OCI-LY7 (cell line): ENCODE data around the gene SOX2. TPM values are rescaled to one million over a fixed set of nuclear protein-coding genes. Genes with fewer than 3 reads are reported as not detected.

Source experiments
- BruUV-seq: library from RNA; stranded (reverse); fragments of 400-500 nt; replicated peaks from 2 replicates; lab custom pipeline; 2021; lab: Mats Ljungman, UMichigan
- CTCF ChIA-PET: fragments of 300-600 bp; sonication (Branson Sonifier 250); formaldehyde crosslinking; loops from one replicate; lab custom pipeline; 2022; ENCODE audit warnings: antibody characterized with exemption; ENCODE audit not compliant: unreplicated experiment; lab: Charles Lee
- POLR2A ChIA-PET: fragments of 300-600 bp; sonication (Branson Sonifier 250); formaldehyde crosslinking; loops from one replicate; lab custom pipeline; 2022; ENCODE audit warnings: antibody characterized with exemption; lab: Charles Lee
- DNase-seq: peaks from one replicate; pipeline ENCODE4 v3.0.0-alpha.2; 2015; ENCODE audit warnings: low spot score
- H2AFZ ChIP-seq: fragments of 200-600 bp; sonication (generic), shearing (Covaris generic); 2 replicates; pipeline ENCODE4 v1.6.1; 2014; ENCODE audit warnings: mild to moderate bottlenecking, antibody characterized with exemption, low read length, moderate library complexity
- H3K27ac ChIP-seq: fragments of 200-600 bp; sonication (generic); 2 replicates; pipeline ENCODE4 v1.5.1; 2014; ENCODE audit warnings: mixed run types, low read depth, mild to moderate bottlenecking, moderate library complexity, low read length, inconsistent platforms; ENCODE audit not compliant: poor library complexity, severe bottlenecking
- H3K36me3 ChIP-seq: fragments of 200-600 bp; sonication (generic); 2 replicates; pipeline ENCODE4 v1.6.1; 2014; ENCODE audit warnings: mild to moderate bottlenecking, antibody characterized with exemption, low read length, moderate library complexity, mixed read lengths; ENCODE audit not compliant: insufficient read depth
- H3K4me1 ChIP-seq: fragments of 200-600 bp; sonication (generic); 2 replicates; pipeline ENCODE4 v1.5.1; 2014; ENCODE audit warnings: mild to moderate bottlenecking, low read length; ENCODE audit not compliant: insufficient read depth, poor library complexity, severe bottlenecking
- H3K4me2 ChIP-seq: fragments of 200-600 bp; sonication (generic); 2 replicates; pipeline ENCODE4 v1.6.1; 2014; ENCODE audit warnings: mild to moderate bottlenecking, low read length
- H3K4me3 ChIP-seq: fragments of 200-600 bp; sonication (generic); 2 replicates; pipeline ENCODE4 v1.5.1; 2014; ENCODE audit warnings: mild to moderate bottlenecking, low read depth, low read length; ENCODE audit not compliant: poor library complexity, severe bottlenecking
- H3K79me2 ChIP-seq: fragments of 200-600 bp; sonication (generic); 2 replicates; pipeline ENCODE4 v1.6.1; 2016; ENCODE audit warnings: low read depth, mild to moderate bottlenecking, low read length, moderate library complexity, mixed read lengths; ENCODE audit not compliant: insufficient read depth
- H3K9me2 ChIP-seq: fragments of 200-600 bp; sonication (generic); 2 replicates; pipeline ENCODE4 v1.6.1; 2016; ENCODE audit warnings: mild to moderate bottlenecking, low read length, mixed read lengths; ENCODE audit not compliant: insufficient read depth
- H3K9me3 ChIP-seq: fragments of 200-600 bp; sonication (generic); 2 replicates; pipeline ENCODE4 v1.6.1; 2014; ENCODE audit warnings: mild to moderate bottlenecking, mixed run types, low read length, mixed read lengths
- H4K20me1 ChIP-seq: fragments of 200-600 bp; sonication (generic); 2 replicates; pipeline ENCODE4 v1.6.1; 2014; ENCODE audit warnings: mild to moderate bottlenecking, antibody characterized with exemption, low read length, moderate library complexity, mixed read lengths; ENCODE audit not compliant: insufficient read depth
- CTCF ChIP-seq: fragments of 200-600 bp; sonication (generic); conservative IDR thresholded peaks from 2 replicates; pipeline ENCODE4 v1.5.1; 2014; ENCODE audit warnings: mild to moderate bottlenecking, antibody characterized with exemption, low read length, moderate library complexity, mixed read lengths
- EZH2phosphoT487 ChIP-seq: fragments of 200-600 bp; sonication (generic); IDR thresholded peaks from 2 replicates; pipeline ENCODE4 v1.6.1; 2018; ENCODE audit warnings: low read depth, borderline replicate concordance, mild to moderate bottlenecking, mixed run types, antibody characterized with exemption, low read length, moderate library complexity, mixed read lengths
- intact Hi-C: fragments of 100-400 bp; cut with micrococcal nuclease; formaldehyde crosslinking; loops from one replicate; pipeline ENCODE4 v1.10.0; 2022; ENCODE audit not compliant: unreplicated experiment
- total RNA-seq, 2 experiments: library from RNA; depleted of rRNA in 1 of 2; stranded (reverse); fragments of >200 nt in 1 of 2; shearing (Covaris generic) in 1 of 2; gene quantifications; 2 replicates each; pipeline ENCODE4 v1.2.3, GENCODE V29; 2014 to 2022

Gene SOX2
- total RNA-seq, 2 experiments from 2014 or later = 11.3 to 33.5 TPM

DNA sequence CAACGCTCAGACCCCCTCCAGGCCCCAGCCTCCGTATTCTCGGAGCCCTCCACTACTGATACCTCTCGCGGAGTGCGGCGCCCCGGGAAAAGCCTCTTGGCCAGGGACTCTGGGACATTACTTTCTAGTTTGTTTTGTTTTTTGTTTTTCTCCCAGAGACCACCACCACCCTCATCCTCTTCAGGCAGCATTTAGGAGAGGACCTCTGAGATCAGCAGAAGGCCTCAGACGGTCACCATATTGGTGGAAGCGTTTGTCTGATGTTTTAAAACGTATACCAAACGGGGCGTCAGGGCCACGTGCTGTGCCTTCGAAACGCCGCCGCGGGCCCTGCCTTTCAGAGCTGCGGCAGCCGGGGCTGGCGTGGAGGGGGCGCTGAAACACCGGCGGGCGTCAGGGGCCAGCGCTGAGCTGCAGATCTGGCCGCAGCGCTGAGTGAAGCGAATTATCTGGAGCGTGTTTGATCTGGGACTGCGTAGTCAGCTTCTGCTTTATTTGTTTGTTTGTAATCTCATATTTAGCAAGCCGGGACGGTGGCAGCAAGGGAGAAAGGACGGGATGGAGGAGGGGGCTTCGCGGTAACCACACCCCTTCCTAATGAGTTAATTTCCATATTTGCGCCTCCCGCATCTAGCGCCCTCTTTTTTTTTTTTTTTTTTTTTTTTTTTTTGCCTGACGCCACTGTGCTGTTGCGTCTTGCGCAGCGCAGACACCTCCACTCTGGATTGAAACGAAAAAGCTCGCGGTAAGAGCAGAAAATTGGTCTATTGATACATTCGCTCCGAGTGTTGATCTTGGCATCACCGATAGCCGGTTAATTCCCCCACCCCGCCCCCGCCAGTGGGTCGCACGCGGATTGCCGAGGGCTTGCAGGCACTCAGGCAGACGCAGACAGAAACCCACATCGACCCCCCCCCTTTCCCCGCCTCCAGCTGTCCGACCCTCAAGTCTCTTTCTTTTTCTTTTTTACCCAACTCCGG, 14.9 kb downstream of the SOX2 start:
- H3K9me2 ChIP-seq = no peaks in the 10 kb centered on the region
- peak overlapping the region; percentile 65 for H3K4me3 ChIP-seq
- no peak overlapping the region for H3K27ac ChIP-seq
- TF ChIP-seq CTCF = no peak
- no peak for TF ChIP-seq EZH2phosphoT487
- no peaks in the 10 kb centered on the region for H4K20me1 ChIP-seq
- intact Hi-C loops = no loop called here
- H2AFZ ChIP-seq = peak overlapping the region; percentile 81
- no peak for DNase-seq
- peaks cover 54% of the 10 kb centered on the region for H3K4me1 ChIP-seq
- H3K36me3 ChIP-seq = no peaks in the 10 kb centered on the region
- peak overlapping the region; percentile 66 for H3K4me2 ChIP-seq
- H3K79me2 ChIP-seq = no peaks in the 10 kb centered on the region
- no TSS peak for BruUV-seq
- no peaks in the 10 kb centered on the region for H3K9me3 ChIP-seq
- ChIA-PET POLR2A (interaction anchor here (0.6 to 2.6 kb wide), 3 partner anchors 8 to 83 kb away, joined by 4 to 10 read pairs (median 5); no protein-coding TSS in a partner anchor), CTCF (no interaction called here)

DNA sequence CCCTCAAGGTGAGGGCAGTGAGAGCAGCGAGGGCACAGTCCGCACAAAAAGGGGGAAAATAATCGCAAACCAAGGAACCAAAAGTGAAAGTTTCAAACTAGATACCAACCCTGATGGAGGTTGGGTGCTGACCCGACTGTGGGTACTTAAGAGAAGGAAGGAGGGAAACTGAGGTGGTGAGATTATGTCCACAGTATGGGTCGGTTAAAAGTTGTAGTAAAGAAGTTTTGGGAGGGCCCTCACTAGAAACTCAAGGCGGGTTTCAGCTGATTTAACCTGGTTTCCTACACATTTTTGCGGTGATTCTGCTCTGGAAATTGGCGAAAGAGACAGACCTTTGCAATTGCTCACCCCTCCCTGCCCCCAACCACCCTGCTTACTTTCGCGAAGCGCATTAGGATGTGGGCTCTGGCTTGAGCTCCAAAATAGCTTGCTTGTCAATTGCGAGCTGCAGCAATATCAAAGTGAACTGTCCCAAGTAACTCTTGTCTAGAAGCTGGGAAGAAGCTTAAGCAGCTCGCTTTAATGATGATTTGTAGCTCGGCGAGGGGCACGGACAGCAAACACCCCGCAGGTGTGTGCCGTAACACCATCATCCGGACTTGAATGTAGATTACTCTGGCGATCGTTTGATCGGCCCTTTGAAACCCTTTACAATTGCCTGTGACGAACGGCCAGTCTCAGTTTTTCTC, 15.8 kb downstream of the SOX2 start:
- no TSS peak for BruUV-seq
- Histone ChIP-seq H3K4me3 (peak overlapping the region; percentile 65), H3K36me3 (no peaks in the 10 kb centered on the region), H3K4me2 (peak overlapping the region; percentile 66), H3K4me1 (peaks cover 50% of the 10 kb centered on the region), H4K20me1 (no peaks in the 10 kb centered on the region), H3K9me3 (no peaks in the 10 kb centered on the region), H3K79me2 (no peaks in the 10 kb centered on the region), H3K9me2 (no peaks in the 10 kb centered on the region), H3K27ac (no peak overlapping the region), H2AFZ (peak overlapping the region; percentile 81)
- POLR2A ChIA-PET = interaction anchor here (0.6 to 2.6 kb wide), 7 partner anchors 9 to 752 kb away, joined by 3 to 10 read pairs (median 5); no protein-coding TSS in a partner anchor
- CTCF ChIA-PET = no interaction called here
- TF ChIP-seq CTCF (no peak), EZH2phosphoT487 (no peak)
- intact Hi-C loops = no loop called here
- peak; percentile 37 for DNase-seq
